Lower leg skin (tissue), 3 donors: ENCODE measurements around the gene TMEM81.

Experiments
- POLR2A ChIP-seq, 2 donors: fragments of 450-650 bp; IDR thresholded peaks; one replicate each; pipeline ENCODE4 v1.6.1; 2016 to 2017; ENCODE audit warnings: antibody characterized with exemption in 2 of 2, mild to moderate bottlenecking in 1 of 2, moderate library complexity in 1 of 2
- TF ChIP-seq, protein P1 (sequence below), 3 donors: fragments of 450-650 bp; IDR thresholded peaks; one replicate each; pipeline ENCODE4 v1.5.1; 2016; ENCODE audit warnings: antibody characterized with exemption in 3 of 3, mild to moderate bottlenecking in 3 of 3, moderate library complexity in 2 of 3

DNA sequence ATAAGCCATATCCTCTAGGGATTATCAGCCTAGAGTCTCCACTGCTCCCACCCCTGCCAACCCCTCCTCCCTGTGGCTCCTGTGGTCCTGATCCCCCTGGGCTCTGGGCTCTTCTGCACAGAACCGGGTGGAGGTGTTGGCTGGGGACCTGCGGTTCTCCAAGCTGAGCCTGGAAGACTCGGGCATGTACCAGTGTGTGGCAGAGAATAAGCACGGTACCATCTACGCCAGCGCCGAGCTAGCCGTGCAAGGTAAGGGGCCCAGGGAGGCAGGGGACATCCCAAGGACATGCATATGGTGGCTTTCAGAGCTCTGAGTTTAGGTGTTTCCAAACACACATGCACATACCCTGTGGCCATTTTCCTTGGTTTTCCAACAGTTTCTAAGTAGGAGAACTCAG is 21.9 kb downstream of the TMEM81 start:
- TF ChIP-seq, protein P1, sequence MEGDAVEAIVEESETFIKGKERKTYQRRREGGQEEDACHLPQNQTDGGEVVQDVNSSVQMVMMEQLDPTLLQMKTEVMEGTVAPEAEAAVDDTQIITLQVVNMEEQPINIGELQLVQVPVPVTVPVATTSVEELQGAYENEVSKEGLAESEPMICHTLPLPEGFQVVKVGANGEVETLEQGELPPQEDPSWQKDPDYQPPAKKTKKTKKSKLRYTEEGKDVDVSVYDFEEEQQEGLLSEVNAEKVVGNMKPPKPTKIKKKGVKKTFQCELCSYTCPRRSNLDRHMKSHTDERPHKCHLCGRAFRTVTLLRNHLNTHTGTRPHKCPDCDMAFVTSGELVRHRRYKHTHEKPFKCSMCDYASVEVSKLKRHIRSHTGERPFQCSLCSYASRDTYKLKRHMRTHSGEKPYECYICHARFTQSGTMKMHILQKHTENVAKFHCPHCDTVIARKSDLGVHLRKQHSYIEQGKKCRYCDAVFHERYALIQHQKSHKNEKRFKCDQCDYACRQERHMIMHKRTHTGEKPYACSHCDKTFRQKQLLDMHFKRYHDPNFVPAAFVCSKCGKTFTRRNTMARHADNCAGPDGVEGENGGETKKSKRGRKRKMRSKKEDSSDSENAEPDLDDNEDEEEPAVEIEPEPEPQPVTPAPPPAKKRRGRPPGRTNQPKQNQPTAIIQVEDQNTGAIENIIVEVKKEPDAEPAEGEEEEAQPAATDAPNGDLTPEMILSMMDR (IDR thresholded peaks at IDR 0.05): no peak
- TF ChIP-seq POLR2A (IDR thresholded peaks at IDR 0.05): no peak
